ENCODE results near the gene P4HA1.

P4HA1 gene

DNA sequence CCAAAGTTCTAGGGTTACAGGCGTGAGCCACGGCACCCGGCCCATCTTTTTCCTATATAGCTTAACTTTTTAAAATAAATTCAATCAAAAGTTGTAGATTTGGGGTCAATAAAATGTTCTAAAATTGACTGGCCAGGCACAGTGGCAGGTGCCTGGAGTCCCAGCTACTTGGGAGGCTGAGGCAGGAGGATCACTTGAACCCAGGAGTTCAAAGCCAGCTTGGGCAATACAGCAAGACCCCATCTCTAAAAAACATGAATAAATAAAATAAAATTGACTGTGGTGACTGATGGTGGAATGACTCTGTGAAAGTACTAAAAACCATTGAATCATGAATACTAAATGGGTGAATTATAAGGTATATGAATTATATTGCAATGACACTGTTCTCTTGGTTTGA, 20.8 kb downstream of the P4HA1 start:
- TF ChIP-seq ZFX (IDR thresholded peaks at IDR 0.05; ENCODE audit: borderline replicate concordance) (no peak), CTCF (IDR thresholded peaks at IDR 0.05) (no peak)

DNA sequence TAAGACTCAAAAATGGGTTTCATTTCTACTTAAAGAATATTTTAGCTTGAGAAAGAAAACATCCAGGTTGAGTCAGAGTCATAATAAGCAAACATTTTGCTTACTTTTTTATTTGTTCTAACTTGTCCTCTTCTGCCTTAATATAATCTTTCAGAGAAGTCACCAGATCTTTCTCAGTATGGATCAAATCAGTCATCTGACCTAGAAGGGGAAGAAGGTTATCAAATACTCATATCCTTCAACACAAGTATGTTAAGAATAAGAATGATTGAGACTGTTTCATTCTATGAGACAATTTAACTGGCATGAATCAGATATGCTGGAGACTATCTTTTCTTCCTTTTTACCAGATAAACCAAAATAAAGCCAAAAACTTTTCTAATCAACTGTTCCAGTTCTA, 23.0 kb downstream of the P4HA1 start:
- TF ChIP-seq CTCF (IDR thresholded peaks at IDR 0.05) (no peak), ZFX (IDR thresholded peaks at IDR 0.05; ENCODE audit: borderline replicate concordance) (no peak)
- no peak overlapping the region for H3K27ac ChIP-seq

More for the DNA sequence above, 20.8 kb downstream of the P4HA1 start:
- H3K27ac ChIP-seq, result no peak overlapping the region

- H3K27ac ChIP-seq, result no peak overlapping the region
- TF ChIP-seq ZFX (IDR thresholded peaks at IDR 0.05; ENCODE audit: borderline replicate concordance) (no peak), CTCF (IDR thresholded peaks at IDR 0.05) (no peak)
Measured at GRCh38 chr10:73065441-73065840, 31.2 kb downstream of the P4HA1 start.

GRCh38 chr10:73061743-73062142, 34.9 kb downstream of the P4HA1 start:
- no peak for TF ChIP-seq ZFX (IDR thresholded peaks at IDR 0.05; ENCODE audit: borderline replicate concordance)
- H3K27ac ChIP-seq, result no peak overlapping the region

DNA sequence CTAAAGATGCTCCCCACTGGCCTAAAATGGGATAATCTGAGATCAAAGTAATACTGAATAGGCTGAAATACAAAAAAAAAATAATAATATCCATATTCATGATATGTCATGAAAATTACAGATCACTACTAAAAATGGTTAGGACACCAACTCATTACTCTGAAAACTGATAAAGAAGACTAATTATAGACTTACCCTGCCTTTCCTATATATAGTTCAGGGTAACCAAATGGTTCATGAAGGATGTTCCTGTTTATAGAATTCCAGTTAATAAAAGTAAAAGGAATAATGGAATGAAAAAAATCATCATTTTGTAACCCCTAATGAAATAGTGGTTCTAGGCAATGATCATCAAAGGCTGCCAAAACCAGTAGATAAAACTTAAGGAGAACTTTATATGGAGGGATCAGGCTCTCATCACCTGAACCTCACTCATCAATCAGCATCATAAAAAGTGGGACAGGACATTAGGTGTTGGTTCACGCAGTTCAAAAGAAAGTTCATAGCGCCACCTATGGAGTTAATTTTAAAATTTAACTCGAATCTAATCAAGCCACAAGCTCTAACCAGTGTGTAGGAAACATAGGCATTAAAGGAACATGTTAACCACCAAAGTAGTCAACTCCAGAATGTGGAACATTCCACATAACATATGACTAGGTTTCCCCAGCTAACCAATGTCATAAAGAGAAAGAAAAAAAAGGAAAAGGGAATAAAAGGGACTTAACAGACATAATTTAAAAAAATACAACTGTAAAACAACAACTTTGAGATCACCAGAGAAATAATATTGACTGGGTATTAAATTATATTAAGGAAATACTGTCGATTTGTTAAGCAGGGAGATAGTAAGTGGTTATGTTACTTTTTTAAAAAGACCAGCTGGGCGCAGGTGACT, 35.7 kb downstream of the P4HA1 start:
- peak; percentile 75 for TF ChIP-seq CTCF (IDR thresholded peaks at IDR 0.05)
- TF ChIP-seq ZFX (IDR thresholded peaks at IDR 0.05; ENCODE audit: borderline replicate concordance), result no peak
- H3K27ac ChIP-seq, result no peak overlapping the region

- H3K27ac ChIP-seq, result no peak overlapping the region
- TF ChIP-seq ZFX (IDR thresholded peaks at IDR 0.05; ENCODE audit: borderline replicate concordance), result no peak
- TF ChIP-seq CTCF (IDR thresholded peaks at IDR 0.05), result no peak
Measured at GRCh38 chr10:73060173-73060572, 36.5 kb downstream of the P4HA1 start.

DNA sequence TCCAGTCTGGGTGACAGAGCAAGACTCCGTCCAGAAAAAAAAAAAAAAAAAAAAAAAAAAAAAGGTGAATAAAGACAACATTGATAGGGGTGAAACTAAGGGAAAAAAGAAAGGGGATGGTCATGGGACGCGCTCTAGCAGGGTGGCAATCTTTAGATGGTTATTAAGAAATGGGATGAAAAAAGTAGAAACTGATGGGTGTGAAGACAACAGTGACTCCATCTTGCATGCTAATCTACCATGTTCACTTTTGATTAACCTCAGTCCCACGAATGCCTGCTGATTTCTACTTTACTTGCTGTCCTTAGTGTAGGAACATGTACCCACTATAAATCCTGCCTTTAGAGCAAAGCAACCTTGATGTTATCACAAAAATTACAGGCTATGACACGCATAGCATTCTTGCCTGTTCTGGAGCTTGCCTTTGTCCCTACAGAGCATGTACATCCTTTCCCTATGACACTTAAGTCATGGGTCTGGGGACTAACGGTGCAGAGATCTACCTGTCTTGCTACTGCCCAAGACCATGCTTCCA, 38.5 kb downstream of the P4HA1 start:
- TF ChIP-seq CTCF (IDR thresholded peaks at IDR 0.05), result no peak
- TF ChIP-seq ZFX (IDR thresholded peaks at IDR 0.05; ENCODE audit: borderline replicate concordance), result no peak
- no peak overlapping the region for H3K27ac ChIP-seq

All from 22Rv1 (cell line).